ELR (cell line): ENCODE results near the gene SIK3.
"Not testable (repeated sequence)": the region's sequence is repeated elsewhere in the genome, so short reads cannot be mapped to it uniquely, and the experiment has no call there.

Experiments
- DNase-seq: peaks from one replicate; pipeline ENCODE4 v3.0.0-alpha.2; 2015; ENCODE audit warnings: low read depth

The SIK3 gene

DNA sequence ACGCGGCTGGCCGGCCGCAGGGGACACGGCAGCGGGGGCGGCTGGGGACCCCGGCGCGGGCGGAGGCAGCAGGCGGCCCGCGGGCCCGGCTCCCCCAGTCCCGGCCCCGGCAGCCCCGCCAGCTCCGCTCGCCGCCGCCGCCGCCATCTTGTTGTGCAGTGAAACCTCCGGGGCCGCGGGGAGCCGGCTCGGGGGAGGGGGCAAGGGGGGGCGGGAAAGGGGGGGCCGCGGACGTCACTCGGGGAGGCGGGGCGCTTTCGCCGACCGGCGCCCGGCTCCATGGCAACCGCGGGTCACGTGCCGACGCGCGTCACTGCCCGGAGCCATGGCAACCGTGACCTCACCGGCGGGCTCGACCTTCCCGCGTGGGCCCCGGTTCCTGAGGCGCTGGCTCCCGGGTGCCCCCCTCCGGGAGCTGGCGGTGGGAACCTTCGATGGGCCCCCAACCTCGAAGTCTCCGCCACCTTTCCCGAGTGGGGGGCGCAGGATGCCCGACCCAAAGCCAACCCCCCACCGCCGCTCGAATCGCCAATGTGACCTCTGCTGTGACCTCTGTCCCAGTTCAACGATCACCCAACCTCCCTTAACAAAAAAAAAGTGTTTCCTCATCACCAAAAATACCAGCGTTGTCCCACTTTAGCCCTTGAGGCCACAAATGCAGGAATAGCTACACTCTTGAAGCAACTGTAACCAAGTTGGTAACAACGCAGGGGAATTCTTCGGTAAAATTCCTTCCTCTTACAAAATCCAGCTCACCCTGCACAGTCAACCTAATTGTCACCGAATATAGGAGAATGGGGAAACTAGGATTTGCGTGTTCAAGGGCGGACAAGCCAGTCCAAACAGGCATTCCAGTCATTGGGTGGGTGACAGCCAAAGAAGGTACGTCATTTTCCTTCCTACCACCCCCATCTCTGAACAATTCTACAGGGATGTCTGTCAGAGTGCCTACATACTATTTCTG is at the start of gene SIK3:
SIK3 (minus strand) TSS at position 160 of the 964 bp plus-strand sequence; CDS start at position 147, 13 bp downstream.
- DNase-seq, result peak; percentile 95

DNA sequence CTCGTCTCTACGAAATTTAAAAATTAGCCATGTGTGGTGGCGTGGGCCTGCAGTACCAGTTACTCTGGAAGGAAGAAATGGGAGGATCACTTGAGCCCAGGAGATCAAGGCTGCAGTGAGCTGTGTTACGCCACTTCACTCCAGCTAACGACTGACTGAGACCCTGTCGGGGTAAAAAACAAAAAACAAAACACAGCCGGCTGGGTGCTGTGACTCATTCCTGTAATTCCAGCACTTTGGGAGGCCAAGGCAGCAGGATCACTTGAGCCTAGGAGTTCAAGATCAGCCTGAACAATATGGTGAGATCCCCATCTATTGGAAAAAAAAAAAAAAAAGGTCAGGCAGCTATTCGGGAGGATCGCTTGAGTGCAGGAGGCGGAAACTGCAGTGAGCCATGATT is 48.3 kb upstream of the SIK3 start:
- DNase-seq, result peak; percentile 14

- peak; percentile 64 for DNase-seq
Measured at GRCh38 chr11:117145393-117145761, 47.1 kb upstream of the SIK3 start.

DNA sequence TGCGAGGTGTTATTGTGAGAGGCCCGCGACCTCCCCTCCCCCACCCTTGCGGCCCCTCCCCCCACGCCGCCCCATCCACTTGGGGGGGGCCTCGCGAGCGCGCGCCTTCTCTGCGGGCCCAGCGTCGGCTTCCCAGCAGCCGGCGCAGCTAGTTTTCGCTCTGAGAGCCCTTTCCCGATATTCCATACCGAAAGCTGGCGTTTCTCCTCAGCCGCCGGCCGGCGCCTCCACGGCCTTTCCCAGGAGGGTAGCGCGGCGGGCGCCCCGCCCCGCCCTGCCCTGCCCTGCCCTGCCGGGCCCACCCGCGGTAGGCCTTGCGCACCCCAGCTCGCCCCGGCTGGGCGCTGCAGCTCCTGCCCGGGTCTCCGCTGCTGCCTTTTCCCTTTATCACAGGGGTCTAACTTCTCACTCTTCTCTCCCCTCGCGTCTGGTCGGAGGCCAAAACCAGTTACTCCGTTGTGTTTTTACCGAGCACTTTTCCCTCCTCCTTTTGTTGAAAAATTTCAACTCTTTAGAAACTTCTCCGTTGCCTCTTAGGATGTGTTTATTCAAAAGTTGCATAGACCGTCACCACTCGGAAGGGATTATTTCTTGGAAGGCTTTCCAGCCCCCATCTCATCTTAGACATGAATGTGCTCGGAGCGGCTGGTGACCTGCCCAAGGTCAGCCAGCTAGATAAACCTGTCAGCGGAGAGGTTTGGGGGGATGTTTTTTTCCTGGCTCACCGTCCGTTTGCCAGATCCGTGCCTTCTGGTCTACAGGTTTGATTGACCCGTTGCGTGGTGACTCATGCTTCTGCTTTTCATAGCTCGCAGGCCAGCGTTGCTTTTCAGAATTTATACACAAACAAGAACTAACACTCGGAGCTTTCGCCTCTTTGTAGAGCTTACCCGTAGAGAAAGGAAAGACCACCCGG is 46.5 kb upstream of the SIK3 start:
- peak; percentile 86 for DNase-seq

DNA sequence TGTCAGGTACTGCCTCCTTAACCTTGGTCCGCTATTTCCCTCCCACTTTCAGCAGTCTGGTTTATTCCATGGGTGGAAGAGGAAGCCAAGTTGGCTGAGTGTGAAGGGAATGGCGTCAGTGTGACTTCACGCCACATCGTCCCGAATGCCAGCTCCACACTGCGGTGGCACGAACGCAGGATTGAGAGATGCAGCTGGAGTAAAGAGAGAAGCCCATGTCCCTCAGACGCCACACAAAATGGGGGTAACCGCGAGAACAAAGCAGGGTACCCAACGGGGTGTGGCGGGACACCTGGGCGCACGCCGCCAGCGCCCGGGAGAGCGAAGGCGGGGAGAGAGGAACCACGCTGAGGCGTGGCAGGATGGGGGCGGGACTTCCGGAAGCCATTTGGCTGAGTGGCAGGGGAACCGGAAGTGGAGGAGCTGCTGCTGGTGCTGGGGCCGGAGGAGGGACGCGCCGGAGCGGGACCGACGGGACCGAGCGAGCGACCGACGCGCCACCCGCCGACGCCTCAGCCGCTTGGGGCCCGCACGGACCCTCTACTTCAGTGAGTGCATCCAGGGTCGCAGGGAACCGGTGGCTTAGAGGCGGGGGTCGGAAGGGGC is 45.7 kb upstream of the SIK3 start, which contains the start of gene PAFAH1B2:
PAFAH1B2 (plus strand) TSS at position 417 of the 606 bp plus-strand sequence. CDS start 8,161 bp downstream, outside the sequence.
- DNase-seq, result peak; percentile 95

GRCh38 chr11:117143390-117143789 is 45.2 kb upstream of the SIK3 start:
- DNase-seq, result peak; percentile 53

GRCh38 chr11:117137223-117138086 is 39.2 kb upstream of the SIK3 start:
- DNase-seq, result not testable (repeated sequence)

DNA sequence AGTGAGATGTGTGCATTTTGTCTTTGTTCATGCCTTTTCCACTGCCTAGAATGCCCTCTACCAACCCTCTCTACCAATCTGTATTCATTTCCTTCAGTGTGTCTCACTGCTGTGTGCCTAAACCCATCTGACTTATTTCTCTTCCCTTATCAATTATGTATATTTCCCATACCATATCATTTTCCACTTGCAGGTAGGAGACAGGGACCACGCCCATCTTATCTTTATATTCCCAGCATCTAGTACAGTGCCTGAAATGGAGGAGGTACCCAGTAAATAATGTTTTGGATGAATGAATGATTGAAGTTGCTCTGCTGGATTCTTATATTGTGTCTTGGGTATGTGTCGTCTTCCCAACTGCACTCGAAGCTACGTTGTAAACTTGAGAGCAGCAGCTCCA is 36.8 kb upstream of the SIK3 start:
- DNase-seq, result not testable (repeated sequence)

- no peak for DNase-seq
Measured at GRCh38 chr11:117134431-117134830, 36.2 kb upstream of the SIK3 start.

DNA sequence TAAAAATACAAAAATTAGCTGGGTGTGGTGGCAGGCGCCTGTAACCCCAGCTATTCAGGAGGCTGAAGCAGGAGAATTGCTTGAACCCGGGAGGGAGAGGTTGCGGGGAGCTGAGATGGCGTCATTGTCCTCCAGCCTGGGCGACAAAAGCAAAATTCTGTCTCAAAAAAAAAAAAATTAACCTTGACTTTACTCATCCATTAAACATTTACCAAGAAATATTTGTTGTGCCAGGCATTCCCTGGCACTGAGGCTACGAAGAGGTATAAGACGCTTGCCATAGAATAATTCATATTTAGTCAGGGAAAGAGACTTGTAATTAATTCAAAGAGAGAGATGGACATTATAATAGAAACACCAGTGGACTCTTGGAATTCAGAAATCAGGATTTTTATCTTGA is 32.7 kb upstream of the SIK3 start:
- DNase-seq, result no peak

DNA sequence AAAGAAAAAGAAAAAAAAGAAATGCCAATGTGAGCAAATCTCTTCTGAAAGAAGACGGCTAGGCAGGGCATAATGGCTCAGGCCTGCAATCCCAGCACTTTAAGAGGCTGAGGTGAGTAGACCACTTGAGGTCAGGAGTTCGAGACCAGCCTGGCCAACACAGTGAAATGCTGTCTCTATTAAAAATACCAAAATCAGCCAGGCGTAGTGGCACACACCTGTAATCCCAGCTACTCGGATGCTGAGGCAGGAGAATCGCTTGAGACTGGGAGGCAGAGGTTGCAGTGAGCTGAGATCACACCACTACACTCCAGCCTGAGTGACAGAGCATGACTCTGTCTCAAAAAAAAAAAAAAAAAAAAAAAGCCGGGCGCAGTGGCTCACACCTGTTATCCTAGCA is 32.2 kb upstream of the SIK3 start:
- not testable (repeated sequence) for DNase-seq

DNA sequence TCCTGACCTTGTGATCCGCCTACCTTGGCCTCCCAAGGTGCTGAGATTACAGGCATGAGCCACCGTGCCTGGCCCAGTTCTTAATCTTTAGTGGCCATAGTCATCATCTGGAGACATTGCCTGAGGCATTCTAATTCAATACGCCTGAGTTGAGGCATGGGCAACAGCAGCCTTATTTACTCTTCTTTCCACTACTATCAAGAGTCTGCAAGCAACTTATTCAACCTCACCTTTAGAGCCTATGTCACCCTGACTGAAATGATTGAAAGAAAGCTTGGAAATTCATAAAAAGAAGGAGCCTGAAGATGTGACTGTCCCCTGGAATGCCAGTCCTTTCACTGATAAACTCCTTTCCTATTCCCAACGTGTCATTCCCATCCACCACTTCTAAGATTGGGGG is 30.1 kb upstream of the SIK3 start:
- no peak for DNase-seq

DNA sequence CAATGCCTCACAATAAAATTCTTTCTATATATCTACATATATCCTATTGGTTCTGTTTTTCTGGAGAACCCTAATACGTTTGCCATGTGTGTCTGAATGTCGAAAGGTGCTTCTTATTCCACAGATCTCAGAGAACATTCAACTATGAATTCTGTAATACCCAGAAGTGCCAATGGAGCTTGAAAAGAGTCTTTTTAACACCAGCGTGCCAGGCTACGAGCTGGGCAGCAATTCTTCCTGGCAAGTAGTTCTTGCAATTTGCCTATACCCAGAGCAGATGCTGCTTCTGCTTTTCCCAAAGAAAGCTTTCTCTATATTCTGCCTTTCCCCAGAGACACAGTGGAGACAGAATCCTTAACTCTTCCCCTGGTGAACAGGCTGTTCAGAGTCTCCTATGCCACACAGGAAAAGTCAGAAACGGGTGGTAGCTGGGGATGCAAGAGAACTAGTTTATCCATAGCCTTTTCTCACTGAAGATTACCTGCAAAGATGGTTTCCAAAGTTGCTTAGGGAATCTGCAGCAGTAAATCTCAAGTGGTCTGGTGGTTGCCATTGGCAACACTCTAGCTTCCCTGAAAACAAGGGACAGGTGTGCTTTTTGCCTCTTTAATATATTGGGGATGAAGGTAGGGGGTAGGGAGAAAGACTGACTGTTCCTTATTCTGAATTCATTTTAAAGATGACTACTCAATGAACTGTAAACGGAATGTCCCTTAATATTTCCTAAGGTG is 29.1 kb upstream of the SIK3 start:
- DNase-seq, result no peak

GRCh38 chr11:117126223-117126965 is 28.2 kb upstream of the SIK3 start:
- DNase-seq, result no peak

DNA sequence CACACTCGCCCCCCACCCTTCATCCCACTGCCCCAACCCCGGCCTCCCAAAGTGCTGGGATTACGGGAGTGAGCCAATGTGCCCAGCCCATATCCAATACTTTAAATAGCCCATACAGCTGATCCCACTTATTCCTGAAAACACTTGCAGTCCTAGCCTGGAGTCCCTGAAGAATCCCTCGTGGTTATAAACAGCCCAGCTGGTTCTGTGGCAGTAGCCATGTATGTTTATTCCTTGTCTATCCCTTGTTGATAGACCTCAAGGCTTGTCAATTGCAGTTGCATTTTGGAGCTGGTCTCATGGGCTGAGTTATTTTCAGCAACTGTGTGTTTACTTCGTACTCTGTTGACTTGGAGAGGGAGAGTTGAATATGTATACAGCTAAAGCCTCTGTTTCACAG is 24.3 kb upstream of the SIK3 start:
- no peak for DNase-seq

- peak; percentile 31 for DNase-seq
Measured at GRCh38 chr11:117121176-117121575, 22.9 kb upstream of the SIK3 start.

GRCh38 chr11:117117681-117118080 is 19.5 kb upstream of the SIK3 start:
- no peak for DNase-seq

DNA sequence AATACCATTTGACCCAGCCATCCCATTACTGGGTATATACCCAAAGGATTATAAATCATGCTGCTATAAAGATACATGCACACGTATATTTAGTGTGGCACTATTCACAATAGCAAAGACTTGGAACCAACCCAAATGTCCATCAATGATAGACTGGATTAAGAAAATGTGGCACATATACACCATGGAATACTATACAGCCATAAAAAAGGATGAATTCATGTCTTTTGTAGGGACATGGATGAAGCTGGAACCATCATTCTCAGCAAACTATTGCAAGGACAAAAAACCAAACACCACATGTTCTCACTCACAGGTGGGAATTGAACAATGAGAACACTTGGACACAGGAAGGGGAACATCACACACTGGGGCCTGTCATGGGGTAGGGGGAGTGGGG is 14.7 kb upstream of the SIK3 start:
- not testable (repeated sequence) for DNase-seq

DNA sequence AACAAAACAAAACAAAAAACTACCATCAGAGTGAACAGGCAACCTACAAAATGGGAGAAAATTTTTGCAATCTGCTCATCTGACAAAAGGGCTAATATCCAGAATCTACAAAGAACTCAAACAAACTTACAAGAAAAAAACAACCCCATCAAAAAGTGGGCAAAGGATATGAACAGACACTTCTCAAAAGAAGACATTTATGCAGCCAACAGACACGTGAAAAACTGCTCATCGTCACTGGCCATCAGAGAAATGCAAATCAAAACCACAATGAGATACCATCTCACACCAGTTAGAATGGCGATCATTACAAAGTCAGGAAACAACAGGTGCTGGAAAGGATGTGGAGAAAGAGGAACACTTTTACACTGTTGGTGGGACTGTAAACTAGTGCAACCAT is 14.3 kb upstream of the SIK3 start:
- not testable (repeated sequence) for DNase-seq
